ENCODE measurements around the gene EPOP. TPM values are rescaled to one million over a fixed set of nuclear protein-coding genes. Genes with fewer than 3 reads are reported as not detected.

Gene EPOP
- total RNA-seq, 1 donor: 2.2 TPM

DNA sequence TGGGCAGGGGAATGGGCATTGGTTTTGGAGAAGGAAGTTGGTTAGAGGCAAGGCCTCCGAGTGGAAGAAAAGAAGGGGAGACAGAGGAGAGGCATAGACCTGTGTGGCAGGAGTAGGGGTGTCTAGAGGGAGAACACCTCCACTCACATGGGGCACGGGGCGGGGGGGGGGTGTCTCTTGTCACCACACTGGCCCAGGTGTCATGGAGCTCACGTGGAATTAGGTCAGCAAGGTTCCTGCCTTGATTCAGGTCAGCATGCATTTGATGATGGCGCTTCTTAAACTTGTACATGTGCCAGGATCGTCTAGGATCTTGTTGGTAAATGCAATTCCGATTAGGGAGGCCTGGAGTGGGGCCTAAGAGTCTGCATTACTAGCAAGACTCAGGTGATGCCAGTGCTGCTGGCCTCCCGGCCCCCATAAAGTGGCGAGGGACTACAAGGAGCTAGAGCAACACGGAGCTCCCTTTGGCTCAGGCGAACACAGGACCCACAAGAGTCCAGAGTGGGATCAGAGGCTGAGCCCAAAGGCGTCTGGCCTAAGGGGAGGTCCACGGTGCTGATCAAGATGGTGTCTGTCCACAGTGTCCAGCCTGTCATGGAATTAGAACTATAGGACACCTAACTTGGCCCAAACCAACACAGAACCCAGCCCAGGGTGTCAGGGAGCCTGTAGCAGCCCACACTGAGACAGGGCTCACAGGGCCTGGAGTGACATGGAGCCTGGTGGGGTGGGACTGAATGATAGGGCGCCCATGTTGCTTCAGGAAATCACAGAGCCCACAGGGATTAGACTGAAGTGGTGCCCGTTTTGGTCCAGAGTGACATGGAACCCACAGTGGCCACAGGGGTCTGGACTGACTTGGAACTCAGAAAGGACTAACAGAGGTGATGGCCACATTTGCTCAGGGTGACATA is 16.7 kb downstream of the EPOP start:
- no peaks in the 10 kb centered on the region for H3K79me2 ChIP-seq (ENCODE audit: insufficient read depth, low read length)
- no peak overlapping the region for H3K27ac ChIP-seq (ENCODE audit: low read depth, low read length)
- no peaks in the 10 kb centered on the region for H3K9me3 ChIP-seq (ENCODE audit: low read depth, low read length)
- TF ChIP-seq, protein P1, sequence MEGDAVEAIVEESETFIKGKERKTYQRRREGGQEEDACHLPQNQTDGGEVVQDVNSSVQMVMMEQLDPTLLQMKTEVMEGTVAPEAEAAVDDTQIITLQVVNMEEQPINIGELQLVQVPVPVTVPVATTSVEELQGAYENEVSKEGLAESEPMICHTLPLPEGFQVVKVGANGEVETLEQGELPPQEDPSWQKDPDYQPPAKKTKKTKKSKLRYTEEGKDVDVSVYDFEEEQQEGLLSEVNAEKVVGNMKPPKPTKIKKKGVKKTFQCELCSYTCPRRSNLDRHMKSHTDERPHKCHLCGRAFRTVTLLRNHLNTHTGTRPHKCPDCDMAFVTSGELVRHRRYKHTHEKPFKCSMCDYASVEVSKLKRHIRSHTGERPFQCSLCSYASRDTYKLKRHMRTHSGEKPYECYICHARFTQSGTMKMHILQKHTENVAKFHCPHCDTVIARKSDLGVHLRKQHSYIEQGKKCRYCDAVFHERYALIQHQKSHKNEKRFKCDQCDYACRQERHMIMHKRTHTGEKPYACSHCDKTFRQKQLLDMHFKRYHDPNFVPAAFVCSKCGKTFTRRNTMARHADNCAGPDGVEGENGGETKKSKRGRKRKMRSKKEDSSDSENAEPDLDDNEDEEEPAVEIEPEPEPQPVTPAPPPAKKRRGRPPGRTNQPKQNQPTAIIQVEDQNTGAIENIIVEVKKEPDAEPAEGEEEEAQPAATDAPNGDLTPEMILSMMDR (IDR thresholded peaks at IDR 0.05; ENCODE audit: extremely low read depth, low read depth, low read length): no peak
- no peak overlapping the region for H3K4me2 ChIP-seq (ENCODE audit: insufficient read depth, low read length)
- H3K27me3 ChIP-seq (ENCODE audit: insufficient read depth, low read length): peaks cover 32% of the 10 kb centered on the region
- H3K36me3 ChIP-seq (ENCODE audit: insufficient read depth, low read length): no peaks in the 10 kb centered on the region
- H2AFZ ChIP-seq (ENCODE audit: low read length): no peak overlapping the region
- no peaks in the 10 kb centered on the region for H4K20me1 ChIP-seq (ENCODE audit: insufficient read depth, low read length)
- no peak overlapping the region for H3K4me3 ChIP-seq (ENCODE audit: insufficient read depth, low read length)
- no peaks in the 10 kb centered on the region for H3K4me1 ChIP-seq (ENCODE audit: insufficient read depth, low read length)
- no peak for DNase-seq (ENCODE audit: insufficient read length, low spot score, missing footprints)

DNA sequence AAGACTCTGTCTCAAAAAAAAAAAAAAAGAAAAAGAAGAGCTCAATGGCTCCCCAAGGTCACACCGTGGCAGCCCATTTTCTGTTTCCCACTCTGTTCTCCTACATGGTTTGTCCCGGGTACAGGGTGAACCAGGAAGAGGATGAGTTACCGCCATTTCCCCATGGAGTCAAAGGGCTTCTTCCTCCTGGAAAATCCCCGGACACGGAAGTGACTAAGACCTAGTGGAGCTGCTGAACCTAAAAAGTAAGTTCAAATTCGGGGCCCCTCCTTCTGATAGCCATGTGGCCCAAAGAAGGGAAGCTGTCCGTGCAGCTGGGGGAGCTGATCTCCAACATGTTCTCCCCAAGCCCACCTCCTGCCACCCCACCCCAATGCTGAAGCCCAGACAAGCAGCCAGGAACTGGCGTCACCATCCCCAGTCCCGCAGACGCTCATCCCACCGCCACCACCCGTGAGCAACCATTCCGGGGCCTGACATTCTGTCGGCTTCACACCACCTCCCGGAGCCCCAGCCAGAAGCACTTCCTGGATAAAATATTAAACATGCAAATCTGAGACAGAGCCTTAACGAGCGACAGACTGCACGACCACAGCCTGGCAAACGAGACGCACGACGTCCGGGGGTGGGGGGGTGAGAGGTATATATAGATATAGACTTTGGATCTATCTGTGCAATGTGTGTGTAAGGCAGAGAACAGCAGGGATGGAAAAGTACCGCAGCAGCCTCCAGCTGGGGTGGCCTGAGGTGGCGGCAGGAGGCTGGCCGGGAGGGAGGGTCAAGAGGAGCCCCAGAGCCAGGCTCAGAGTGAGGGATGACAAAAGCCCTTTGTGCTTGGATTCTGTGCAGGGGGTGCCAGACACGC is 17.6 kb downstream of the EPOP start:
- H3K36me3 ChIP-seq (ENCODE audit: insufficient read depth, low read length): no peaks in the 10 kb centered on the region
- H3K79me2 ChIP-seq (ENCODE audit: insufficient read depth, low read length): no peaks in the 10 kb centered on the region
- H3K4me2 ChIP-seq (ENCODE audit: insufficient read depth, low read length): no peak overlapping the region
- DNase-seq (ENCODE audit: insufficient read length, low spot score, missing footprints): no peak
- H2AFZ ChIP-seq (ENCODE audit: low read length): no peak overlapping the region
- TF ChIP-seq, protein P1 (IDR thresholded peaks at IDR 0.05; ENCODE audit: extremely low read depth, low read depth, low read length): no peak
- H3K4me1 ChIP-seq (ENCODE audit: insufficient read depth, low read length): no peaks in the 10 kb centered on the region
- no peaks in the 10 kb centered on the region for H3K9me3 ChIP-seq (ENCODE audit: low read depth, low read length)
- no peaks in the 10 kb centered on the region for H4K20me1 ChIP-seq (ENCODE audit: insufficient read depth, low read length)
- H3K4me3 ChIP-seq (ENCODE audit: insufficient read depth, low read length): no peak overlapping the region
- H3K27ac ChIP-seq (ENCODE audit: low read depth, low read length): no peak overlapping the region
- peaks cover 26% of the 10 kb centered on the region for H3K27me3 ChIP-seq (ENCODE audit: insufficient read depth, low read length)

DNA sequence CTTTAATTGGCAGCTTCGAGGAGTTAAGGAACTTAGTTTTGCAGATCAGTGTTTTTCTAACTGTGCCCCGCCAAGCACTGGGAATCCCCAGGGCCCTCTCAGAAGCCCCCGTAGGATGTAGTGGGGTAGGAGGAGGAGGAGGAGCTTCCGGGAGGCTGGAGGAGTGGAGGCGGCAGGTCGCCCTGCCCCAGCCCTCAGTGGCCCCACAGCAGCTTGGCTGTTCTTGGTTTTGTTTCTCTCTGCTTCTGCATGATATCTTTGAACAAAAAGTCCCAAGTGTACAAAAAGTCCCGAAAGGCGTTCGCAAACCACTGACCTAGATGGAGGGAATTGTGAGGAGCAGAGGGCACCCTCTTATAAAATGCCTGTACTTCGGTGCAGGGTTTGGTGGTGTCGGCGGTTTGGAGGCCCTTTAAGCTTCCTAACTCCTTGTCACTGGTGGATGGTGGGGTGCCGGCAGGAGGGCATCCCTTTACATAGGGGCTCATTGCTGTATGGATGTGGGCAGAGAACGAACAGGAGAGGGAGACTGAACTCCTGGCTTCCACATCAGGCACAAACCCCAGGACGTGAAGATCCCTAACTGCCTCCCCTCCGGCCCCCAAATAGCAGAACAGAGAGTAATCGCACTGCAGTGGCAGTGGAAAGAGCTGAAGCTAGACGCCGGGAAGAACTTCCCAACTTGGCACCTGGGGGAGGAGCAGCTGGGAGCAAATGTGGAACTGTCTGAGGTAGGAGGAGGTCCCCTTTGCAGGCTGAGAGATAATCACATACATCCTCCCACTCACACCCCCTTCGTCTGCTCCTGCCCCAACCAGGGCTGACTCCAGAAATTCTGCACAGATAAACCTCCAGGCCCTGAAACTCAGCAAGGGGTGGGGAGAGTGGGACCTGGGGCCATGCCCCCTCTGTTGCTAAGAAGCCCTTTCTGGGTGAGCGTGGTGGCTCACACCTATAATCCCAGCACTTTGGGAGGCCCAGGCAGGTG is 20.1 kb downstream of the EPOP start:
- H3K27me3 ChIP-seq (ENCODE audit: insufficient read depth, low read length): peaks cover 24% of the 10 kb centered on the region
- H3K9me3 ChIP-seq (ENCODE audit: low read depth, low read length): no peaks in the 10 kb centered on the region
- H3K4me2 ChIP-seq (ENCODE audit: insufficient read depth, low read length): no peak overlapping the region
- no peak overlapping the region for H2AFZ ChIP-seq (ENCODE audit: low read length)
- no peaks in the 10 kb centered on the region for H3K4me1 ChIP-seq (ENCODE audit: insufficient read depth, low read length)
- H3K79me2 ChIP-seq (ENCODE audit: insufficient read depth, low read length): no peaks in the 10 kb centered on the region
- DNase-seq (ENCODE audit: insufficient read length, low spot score, missing footprints): no peak
- no peak overlapping the region for H3K4me3 ChIP-seq (ENCODE audit: insufficient read depth, low read length)
- no peak overlapping the region for H3K27ac ChIP-seq (ENCODE audit: low read depth, low read length)
- no peaks in the 10 kb centered on the region for H3K36me3 ChIP-seq (ENCODE audit: insufficient read depth, low read length)
- no peaks in the 10 kb centered on the region for H4K20me1 ChIP-seq (ENCODE audit: insufficient read depth, low read length)
- TF ChIP-seq, protein P1 (IDR thresholded peaks at IDR 0.05; ENCODE audit: extremely low read depth, low read depth, low read length): no peak
